Keratinocyte (primary cell): ENCODE results near the gene GPR107. TPM values are rescaled to one million over a fixed set of nuclear protein-coding genes. Genes with fewer than 3 reads are reported as not detected.

Source experiments
- DNase-seq: peaks from one replicate; pipeline ENCODE4 v3.0.0-alpha.2; 2011; ENCODE audit warnings: low read depth, missing footprints, low spot score
- FAIRE-seq: peaks from 2 replicates; lab custom pipeline; 2011; peaks lifted over from hg19 to GRCh38; lab: Jason Lieb, UNC
- H2AFZ ChIP-seq: 2 replicates; pipeline ENCODE4 v1.6.0; 2012; ENCODE audit warnings: low read length, control low read depth, inconsistent platforms; ENCODE audit not compliant: control insufficient read depth
- H3K27ac ChIP-seq: 2 replicates; pipeline ENCODE4 v1.5.1; 2011; ENCODE audit warnings: low read length; ENCODE audit not compliant: control insufficient read depth, insufficient read depth
- H3K27me3 ChIP-seq: 3 replicates; pipeline ENCODE4 v1.6.0; 2011; ENCODE audit warnings: low read length; ENCODE audit not compliant: control insufficient read depth, insufficient read depth; ENCODE audit errors: extremely low read depth
- H3K36me3 ChIP-seq, 2 experiments: 2 replicates in 1 of 2; 3 replicates in 1 of 2; pipeline ENCODE4 v1.5.1; 2011; ENCODE audit warnings: low read length in 2 of 2, mild to moderate bottlenecking in 1 of 2; ENCODE audit not compliant: control insufficient read depth in 2 of 2, insufficient read depth in 2 of 2; ENCODE audit errors: extremely low read depth in 1 of 2
- H3K4me1 ChIP-seq: 3 replicates; pipeline ENCODE4 v1.5.1; 2011; ENCODE audit warnings: low read length; ENCODE audit not compliant: control insufficient read depth, insufficient read depth; ENCODE audit errors: extremely low read depth
- H3K4me2 ChIP-seq: 3 replicates; pipeline ENCODE4 v1.6.0; 2011; ENCODE audit warnings: low read depth, low read length; ENCODE audit not compliant: control insufficient read depth, insufficient read depth; ENCODE audit errors: extremely low read depth
- H3K4me3 ChIP-seq, 3 experiments: fragments of 200-600 bp in 1 of 3; sonication (generic) in 1 of 3; 2 replicates in 2 of 3; 3 replicates in 1 of 3; pipeline ENCODE4 v1.5.1; 2011 to 2016; ENCODE audit warnings: low read length in 3 of 3, mild to moderate bottlenecking in 3 of 3, control low read depth in 2 of 3, inconsistent platforms in 1 of 3, low read depth in 1 of 3, mixed read lengths in 1 of 3, mixed run types in 1 of 3, moderate library complexity in 1 of 3; ENCODE audit not compliant: control insufficient read depth in 2 of 3, insufficient read depth in 2 of 3; ENCODE audit errors: extremely low read depth in 1 of 3
- H3K79me2 ChIP-seq: 2 replicates; pipeline ENCODE4 v1.6.0; 2012; ENCODE audit warnings: low read length; ENCODE audit not compliant: control insufficient read depth, insufficient read depth
- H3K9ac ChIP-seq: 3 replicates; pipeline ENCODE4 v1.6.0; 2011; ENCODE audit warnings: low read length; ENCODE audit not compliant: control insufficient read depth, insufficient read depth; ENCODE audit errors: extremely low read depth
- H3K9me1 ChIP-seq: 3 replicates; pipeline ENCODE4 v1.6.0; 2011; ENCODE audit warnings: low read length; ENCODE audit not compliant: control insufficient read depth, insufficient read depth; ENCODE audit errors: extremely low read depth
- H3K9me3 ChIP-seq: 2 replicates; pipeline ENCODE4 v1.5.1; 2012; ENCODE audit warnings: low read depth, low read length; ENCODE audit not compliant: control insufficient read depth
- H4K20me1 ChIP-seq: 3 replicates; pipeline ENCODE4 v1.6.0; 2011; ENCODE audit warnings: low read length; ENCODE audit not compliant: control insufficient read depth, insufficient read depth; ENCODE audit errors: extremely low read depth
- EZH2 ChIP-seq: IDR thresholded peaks from one replicate; pipeline ENCODE4 v1.6.1; 2012; ENCODE audit warnings: inconsistent platforms, mild to moderate bottlenecking, low read length, moderate library complexity
- dilution Hi-C: fragments of 300-500 bp; cut with MboI; formaldehyde crosslinking; loops from one replicate; pipeline ENCODE4 v1.7.0; 2020; ENCODE audit warnings: low sequenced_read_pairs; ENCODE audit not compliant: extremely low pct_ligation_motif_present
- polyA plus RNA-seq, 5 experiments: library from polyadenylated mRNA; depleted of rRNA in 3 of 5; stranded (reverse) in 3 of 5; stranded (forward) in 1 of 5; unstranded in 1 of 5; fragments of >200 nt; gene quantifications; 1 replicate in 1 of 5; 2 replicates in 3 of 5; 3 replicates in 1 of 5; pipeline versions ENCODE4 v1.2.1 to v1.2.3, GENCODE V29; 2011 to 2012; ENCODE audit warnings: missing spikeins in 2 of 5, low read depth in 1 of 5, low replicate concordance in 1 of 5
- TF ChIP-seq, protein P1 (sequence below), 3 experiments: IDR thresholded peaks in 1 of 3; conservative IDR thresholded peaks in 1 of 3; optimal IDR thresholded peaks in 1 of 3; 2 replicates in 2 of 3; 3 replicates in 1 of 3; pipeline versions ENCODE3 to v1.5.1; 2011; ENCODE audit warnings: low read length in 3 of 3, mild to moderate bottlenecking in 3 of 3, moderate library complexity in 2 of 3, control low read depth in 1 of 3, inconsistent platforms in 1 of 3; ENCODE audit not compliant: insufficient read depth in 2 of 3; ENCODE audit errors: extremely low read depth in 1 of 3

Gene GPR107
- polyA plus RNA-seq, 1 donor (not counting 4 experiments of a cell fraction or from before 2014, with no cell fraction given): 27.3 TPM

DNA sequence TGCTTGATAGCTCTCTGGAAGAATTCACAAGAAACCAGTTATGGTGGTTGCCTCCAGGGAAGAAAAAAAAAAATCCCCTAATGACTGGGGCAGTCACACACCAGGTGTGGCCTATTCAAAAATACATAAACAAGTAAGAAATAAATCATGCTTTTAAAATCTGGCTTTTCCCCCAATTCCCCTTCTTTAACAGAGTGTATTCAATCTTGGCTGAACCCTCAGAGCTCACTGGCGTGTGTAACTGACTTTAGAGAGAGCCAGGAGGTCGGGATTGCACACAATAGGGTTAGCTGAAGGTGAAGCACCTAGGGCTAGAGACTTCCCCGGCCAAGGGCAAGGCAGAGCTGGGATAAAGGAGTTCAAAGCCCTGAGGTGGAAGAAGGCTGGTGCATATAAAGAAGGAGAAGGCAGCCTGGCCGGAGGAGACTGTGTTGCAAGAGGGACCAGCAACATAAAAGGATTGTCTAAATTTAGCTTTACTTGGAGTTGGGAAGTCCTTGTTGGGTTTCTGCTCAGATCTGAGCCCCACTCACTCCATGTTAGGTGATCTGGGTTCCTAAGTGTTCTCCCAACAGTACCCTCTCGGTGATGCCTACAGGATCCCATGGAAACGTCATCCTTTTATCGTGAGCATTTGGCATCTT lies 30.4 kb upstream of the GPR107 start:
- H3K9me1 ChIP-seq: peaks cover 2% of the 10 kb centered on the region
- no peaks in the 10 kb centered on the region for H3K27me3 ChIP-seq
- H4K20me1 ChIP-seq: peaks cover 6% of the 10 kb centered on the region
- no peak overlapping the region for H3K4me3 ChIP-seq
- no peak overlapping the region for H3K9ac ChIP-seq
- TF ChIP-seq EZH2: no peak
- TF ChIP-seq, protein P1, sequence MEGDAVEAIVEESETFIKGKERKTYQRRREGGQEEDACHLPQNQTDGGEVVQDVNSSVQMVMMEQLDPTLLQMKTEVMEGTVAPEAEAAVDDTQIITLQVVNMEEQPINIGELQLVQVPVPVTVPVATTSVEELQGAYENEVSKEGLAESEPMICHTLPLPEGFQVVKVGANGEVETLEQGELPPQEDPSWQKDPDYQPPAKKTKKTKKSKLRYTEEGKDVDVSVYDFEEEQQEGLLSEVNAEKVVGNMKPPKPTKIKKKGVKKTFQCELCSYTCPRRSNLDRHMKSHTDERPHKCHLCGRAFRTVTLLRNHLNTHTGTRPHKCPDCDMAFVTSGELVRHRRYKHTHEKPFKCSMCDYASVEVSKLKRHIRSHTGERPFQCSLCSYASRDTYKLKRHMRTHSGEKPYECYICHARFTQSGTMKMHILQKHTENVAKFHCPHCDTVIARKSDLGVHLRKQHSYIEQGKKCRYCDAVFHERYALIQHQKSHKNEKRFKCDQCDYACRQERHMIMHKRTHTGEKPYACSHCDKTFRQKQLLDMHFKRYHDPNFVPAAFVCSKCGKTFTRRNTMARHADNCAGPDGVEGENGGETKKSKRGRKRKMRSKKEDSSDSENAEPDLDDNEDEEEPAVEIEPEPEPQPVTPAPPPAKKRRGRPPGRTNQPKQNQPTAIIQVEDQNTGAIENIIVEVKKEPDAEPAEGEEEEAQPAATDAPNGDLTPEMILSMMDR (optimal IDR thresholded peaks at IDR 0.05 in 1 of 3, IDR thresholded peaks at IDR 0.05 in 1 of 3, conservative IDR thresholded peaks at IDR 0.05 in 1 of 3; ENCODE audit: extremely low read depth in 1 of 3, insufficient read depth in 2 of 3, low read length in 3 of 3): no peak
- FAIRE-seq (no peak), DNase-seq (no peak)
- no peaks in the 10 kb centered on the region for H3K9me3 ChIP-seq
- H3K36me3 ChIP-seq: no peaks in the 10 kb centered on the region
- H2AFZ ChIP-seq: no peak overlapping the region
- peaks cover 6% of the 10 kb centered on the region for H3K79me2 ChIP-seq
- peaks cover 19% of the 10 kb centered on the region for H3K4me1 ChIP-seq
- H3K27ac ChIP-seq: no peak overlapping the region
- dilution Hi-C loops: no loop called here
- no peak overlapping the region for H3K4me2 ChIP-seq

DNA sequence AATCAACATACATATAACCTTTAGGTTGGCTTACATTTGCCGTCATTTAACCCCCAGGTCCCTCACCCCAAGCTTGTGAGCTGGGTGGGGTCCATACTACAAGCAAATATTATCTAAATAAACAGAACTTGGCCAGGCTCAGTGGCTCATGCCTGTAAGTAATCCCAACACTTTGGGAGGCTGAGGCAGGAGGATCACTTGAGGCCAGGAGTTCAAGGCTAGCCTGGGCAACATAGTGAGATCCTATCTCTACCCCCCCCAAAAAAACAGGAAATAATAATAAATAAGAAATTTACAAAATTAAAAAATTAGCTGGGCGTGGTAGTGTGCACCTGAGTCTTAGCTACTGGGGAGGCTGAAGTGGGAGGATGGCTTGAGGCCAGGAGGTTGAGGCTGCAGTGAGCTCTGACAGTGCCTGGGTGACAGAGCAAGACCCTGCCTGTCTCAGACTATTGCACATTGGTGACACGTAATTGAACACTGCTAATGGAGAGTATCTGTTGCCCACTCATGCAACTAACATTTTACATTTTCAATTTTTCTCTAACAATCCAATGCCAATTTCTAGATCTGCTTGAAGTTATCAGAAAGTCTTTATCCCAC lies 29.6 kb upstream of the GPR107 start:
- DNase-seq (no peak), FAIRE-seq (no peak)
- H3K9me3 ChIP-seq: no peaks in the 10 kb centered on the region
- no peak overlapping the region for H2AFZ ChIP-seq
- H3K4me2 ChIP-seq: no peak overlapping the region
- H3K36me3 ChIP-seq: no peaks in the 10 kb centered on the region
- no peak overlapping the region for H3K27ac ChIP-seq
- H3K9ac ChIP-seq: no peak overlapping the region
- no peak for TF ChIP-seq EZH2
- TF ChIP-seq, protein P1 (optimal IDR thresholded peaks at IDR 0.05 in 1 of 3, IDR thresholded peaks at IDR 0.05 in 1 of 3, conservative IDR thresholded peaks at IDR 0.05 in 1 of 3; ENCODE audit: extremely low read depth in 1 of 3, insufficient read depth in 2 of 3, low read length in 3 of 3): no peak
- peaks cover 25% of the 10 kb centered on the region for H3K4me1 ChIP-seq
- peaks cover 8% of the 10 kb centered on the region for H3K79me2 ChIP-seq
- H3K4me3 ChIP-seq: no peak overlapping the region
- dilution Hi-C loops: no loop called here
- peaks cover 6% of the 10 kb centered on the region for H4K20me1 ChIP-seq
- no peaks in the 10 kb centered on the region for H3K27me3 ChIP-seq
- peaks cover 2% of the 10 kb centered on the region for H3K9me1 ChIP-seq
